NCI-H1048 (cell line): ENCODE data around the gene TADA2A.

ENCODE experiments used
- DNase-seq: peaks from one replicate; lab custom pipeline; 2025; lab: John Stamatoyannopoulos, UW

TADA2A gene, protein sequence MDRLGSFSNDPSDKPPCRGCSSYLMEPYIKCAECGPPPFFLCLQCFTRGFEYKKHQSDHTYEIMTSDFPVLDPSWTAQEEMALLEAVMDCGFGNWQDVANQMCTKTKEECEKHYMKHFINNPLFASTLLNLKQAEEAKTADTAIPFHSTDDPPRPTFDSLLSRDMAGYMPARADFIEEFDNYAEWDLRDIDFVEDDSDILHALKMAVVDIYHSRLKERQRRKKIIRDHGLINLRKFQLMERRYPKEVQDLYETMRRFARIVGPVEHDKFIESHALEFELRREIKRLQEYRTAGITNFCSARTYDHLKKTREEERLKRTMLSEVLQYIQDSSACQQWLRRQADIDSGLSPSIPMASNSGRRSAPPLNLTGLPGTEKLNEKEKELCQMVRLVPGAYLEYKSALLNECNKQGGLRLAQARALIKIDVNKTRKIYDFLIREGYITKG

DNA sequence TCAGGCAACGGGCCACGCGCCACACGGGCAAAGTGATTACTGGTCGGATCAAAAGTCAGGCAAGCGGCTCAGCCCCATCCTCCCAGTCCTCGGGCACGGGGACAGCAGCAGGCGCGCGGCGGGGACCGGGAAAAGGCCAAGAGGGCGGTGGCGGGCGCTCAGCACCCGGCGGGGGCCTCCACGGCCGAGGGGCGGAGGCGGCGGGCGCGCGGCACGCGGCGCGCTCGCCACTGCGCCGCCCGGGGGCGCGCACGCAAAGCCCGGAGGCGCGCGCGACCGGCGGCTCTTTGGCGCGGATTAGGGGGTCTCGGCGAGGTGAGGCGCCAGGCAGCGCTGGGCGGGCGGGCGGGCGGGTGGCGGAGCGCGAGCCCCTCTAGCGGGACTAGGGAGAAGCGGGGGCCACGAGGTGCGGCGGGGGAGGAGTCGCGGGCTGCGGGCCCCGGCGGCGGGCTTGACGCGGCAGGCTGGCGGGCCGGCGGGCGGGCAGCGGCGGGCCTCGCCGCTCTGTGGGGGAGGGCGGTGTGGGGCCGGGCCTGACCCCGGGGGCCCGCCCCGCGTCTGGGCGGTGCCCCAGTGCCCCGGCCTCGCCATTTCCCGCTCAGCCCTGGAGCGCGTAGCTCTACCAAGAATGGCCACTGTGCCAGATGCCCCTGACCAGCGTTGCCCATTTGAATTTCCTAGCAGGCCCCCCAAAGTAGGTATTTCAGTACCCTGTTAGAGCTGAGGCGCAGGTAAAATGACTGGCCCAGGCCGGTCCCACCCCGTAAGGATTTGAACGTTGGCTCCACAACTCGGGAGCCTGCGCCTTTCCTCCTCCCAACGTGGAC lies at the start of gene TADA2A, which contains the start of gene ACACA:
Gene TADA2A (plus strand): TSS at position 252 of the 827 bp plus-strand sequence. CDS start 4,480 bp downstream, outside the sequence.
Gene ACACA (minus strand): TSS at position 202 of the 827 bp plus-strand sequence. CDS start 537 bp downstream, outside the sequence.
- DNase-seq: peak; percentile 59

- peak; percentile 30 for DNase-seq
These were observed 48.4 kb upstream of the TADA2A start for GRCh38 chr17:37358098-37358829.

DNA sequence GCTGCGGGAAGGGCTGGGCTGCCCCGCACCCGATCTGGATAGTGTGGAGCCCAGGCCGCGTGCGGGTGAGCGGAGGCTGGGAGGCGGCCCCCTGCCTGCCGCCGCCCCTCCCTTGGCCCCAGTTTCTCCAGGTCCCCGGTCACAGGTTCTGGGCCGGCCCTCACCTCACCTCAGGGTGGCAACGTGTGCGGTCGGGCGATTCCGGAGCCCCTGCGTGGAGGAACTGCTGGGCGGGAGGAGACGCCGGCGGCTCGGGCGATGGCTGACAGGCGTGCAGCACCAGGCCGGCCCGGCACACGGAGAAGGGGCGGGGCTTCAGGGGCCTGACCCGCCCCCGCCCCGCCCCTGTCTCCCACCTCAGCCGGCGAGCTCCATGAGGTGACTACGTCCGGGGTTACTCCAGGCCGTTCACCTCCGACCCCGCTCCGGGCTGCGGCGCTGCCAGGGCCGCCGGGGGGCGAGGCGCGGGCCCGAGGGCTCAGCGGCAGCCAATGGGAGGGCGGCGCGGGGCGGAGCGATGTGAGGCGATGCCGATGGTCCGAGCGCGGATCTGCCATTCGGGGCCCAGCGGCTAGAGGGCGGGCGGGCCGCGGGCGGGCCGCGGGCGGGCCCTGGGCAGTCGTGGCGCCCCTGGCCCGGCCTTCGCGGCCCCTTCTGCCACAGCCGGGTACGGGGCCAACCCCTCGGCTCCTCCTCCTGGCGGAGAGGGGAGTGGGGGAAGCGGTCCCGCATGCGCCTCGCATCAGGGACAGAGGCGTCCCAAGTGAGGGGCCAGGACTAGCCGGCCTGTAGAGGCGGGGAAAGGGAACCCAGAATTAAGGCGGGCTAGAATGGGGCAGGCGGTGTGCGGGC lies 47.6 kb upstream of the TADA2A start:
- DNase-seq: peak; percentile 59

DNA sequence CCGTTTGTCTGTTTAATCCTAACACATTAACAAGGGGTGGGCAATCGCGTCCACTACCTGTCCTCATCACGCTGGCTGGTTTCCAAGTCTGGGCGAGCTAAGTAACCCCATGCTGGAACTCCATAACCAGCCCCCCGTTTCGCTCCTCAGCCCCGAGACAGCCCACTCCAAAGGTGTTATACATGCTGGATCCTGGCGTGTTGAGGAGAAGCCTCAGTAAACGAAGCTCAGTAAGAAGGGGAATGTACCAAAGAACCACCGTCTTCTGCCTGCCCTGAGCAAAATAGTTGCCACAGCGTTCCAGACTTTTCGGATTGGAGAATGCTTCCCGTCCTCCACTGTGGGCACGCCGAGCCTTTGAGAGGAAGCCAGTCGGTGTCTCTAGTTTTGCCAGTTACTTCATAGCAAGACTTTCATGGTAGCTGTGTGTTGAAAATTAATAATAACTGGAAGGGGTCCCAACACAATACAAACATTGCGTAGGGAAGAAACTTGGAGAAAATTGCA lies 47.0 kb upstream of the TADA2A start:
- DNase-seq: no peak

DNA sequence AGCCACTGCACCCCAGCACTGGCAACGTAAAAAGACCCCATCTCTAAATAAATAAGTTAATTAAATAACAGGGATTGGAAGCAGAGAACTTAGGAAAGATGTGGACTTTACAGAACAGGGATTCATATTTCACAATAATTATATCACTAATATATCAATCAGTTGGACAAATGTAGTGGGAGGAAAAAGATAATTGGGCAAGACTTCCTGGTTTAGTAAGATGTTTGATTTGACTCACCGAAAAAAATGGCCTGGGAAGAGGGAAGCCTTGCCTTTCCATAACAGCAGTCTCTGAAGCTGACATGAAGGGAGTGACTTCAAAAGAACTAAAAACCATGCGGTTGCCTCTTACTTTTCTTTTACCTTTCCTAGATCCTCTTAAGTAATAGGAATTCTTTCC lies 46.1 kb upstream of the TADA2A start:
- no peak for DNase-seq

GRCh38 chr17:37361543-37361942 lies 45.1 kb upstream of the TADA2A start:
- no peak for DNase-seq

- no peak for DNase-seq
These were observed 41.1 kb upstream of the TADA2A start for GRCh38 chr17:37365589-37365988.

- DNase-seq: no peak
These were observed 38.1 kb upstream of the TADA2A start for GRCh38 chr17:37368577-37368976.

- peak; percentile 35 for DNase-seq
These were observed 33.0 kb upstream of the TADA2A start for GRCh38 chr17:37373530-37374159.

DNA sequence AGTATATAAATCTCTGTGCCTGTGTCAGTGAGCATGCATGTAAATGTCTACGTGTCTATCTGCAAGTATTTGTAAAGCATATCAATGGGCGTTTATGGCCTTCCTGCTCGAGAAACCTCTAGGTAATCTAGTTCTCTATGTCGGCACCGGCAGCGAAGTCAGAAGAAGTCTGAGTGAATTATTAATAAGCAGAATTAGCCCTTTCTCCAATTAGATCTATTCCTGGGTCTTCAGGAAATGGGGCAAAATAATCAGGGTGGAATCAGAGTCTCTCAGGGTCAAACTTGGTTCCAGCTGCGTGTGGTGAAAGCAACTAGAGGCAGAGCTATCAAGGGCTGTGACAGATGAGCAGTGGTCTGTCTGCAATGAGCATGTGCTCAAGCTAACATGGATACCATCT lies 31.0 kb upstream of the TADA2A start, which contains the start of gene C17orf78:
Gene C17orf78 (plus strand): TSS at position 280 of the 400 bp plus-strand sequence. CDS start 108 bp downstream, at position 388.
- no peak for DNase-seq

GRCh38 chr17:37382056-37382455 lies 24.6 kb upstream of the TADA2A start:
- no peak for DNase-seq

- no peak for DNase-seq
These were observed 22.0 kb upstream of the TADA2A start for GRCh38 chr17:37384560-37385149.

GRCh38 chr17:37385474-37385990 lies 21.2 kb upstream of the TADA2A start:
- DNase-seq: no peak

GRCh38 chr17:37386462-37386861 lies 20.2 kb upstream of the TADA2A start:
- DNase-seq: no peak

DNA sequence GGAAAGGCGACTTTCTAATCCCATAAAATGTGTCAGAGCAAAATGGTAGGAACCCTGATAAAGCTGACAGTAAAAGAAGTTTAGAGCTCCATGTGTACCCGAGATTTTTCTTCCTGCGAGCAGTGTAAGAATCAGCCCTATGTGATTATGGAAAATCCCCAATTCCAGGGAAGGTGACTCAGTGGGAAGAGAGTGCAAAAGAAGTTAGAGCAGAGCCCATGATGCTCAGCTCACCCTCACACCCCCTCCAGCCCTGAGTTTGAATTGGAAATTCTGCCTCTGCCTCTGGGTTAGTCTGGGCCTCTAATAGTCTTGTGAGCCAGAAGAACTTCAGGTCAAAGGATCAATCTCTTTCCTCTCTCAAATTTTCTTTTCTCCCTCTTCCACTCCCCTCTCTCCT lies 18.4 kb upstream of the TADA2A start:
- DNase-seq: no peak

GRCh38 chr17:37389160-37389559 lies 17.5 kb upstream of the TADA2A start:
- DNase-seq: no peak

GRCh38 chr17:37391146-37391545 lies 15.5 kb upstream of the TADA2A start:
- no peak for DNase-seq

- DNase-seq: no peak
These were observed 14.6 kb upstream of the TADA2A start for GRCh38 chr17:37392024-37392590.

- no peak for DNase-seq
These were observed 13.3 kb upstream of the TADA2A start for GRCh38 chr17:37393352-37393751.
